ENCODE results near the gene SLC45A2. TPM values are rescaled to one million over a fixed set of nuclear protein-coding genes. Genes with fewer than 3 reads are reported as not detected.

The SLC45A2 gene
- polyA plus RNA-seq, 1 donor from 2014 or later = 1.2 TPM

DNA sequence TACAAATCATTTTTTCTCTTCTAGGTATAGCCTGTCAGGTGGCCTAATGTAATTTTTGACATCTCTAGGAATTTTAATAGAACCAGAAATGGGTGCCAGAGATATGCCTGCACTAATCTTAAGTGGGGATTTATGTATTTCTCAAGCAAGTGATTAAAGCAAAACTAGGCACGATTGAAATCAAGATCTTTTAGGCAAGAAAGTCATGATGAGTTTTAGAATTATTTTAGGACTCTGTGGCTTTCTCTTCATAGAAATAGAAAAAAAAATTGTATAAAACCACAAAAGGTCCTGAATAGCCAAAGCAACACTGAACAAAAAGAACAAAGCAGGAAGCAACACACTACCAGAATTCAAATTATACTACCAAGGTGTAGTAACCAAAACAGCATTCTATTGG is 24.3 kb upstream of the SLC45A2 start:
- H3K36me3 ChIP-seq (ENCODE audit: insufficient read depth, low read length) = no peaks in the 10 kb centered on the region
- peak overlapping the region; percentile 89 for H3K4me3 ChIP-seq (ENCODE audit: low read length)
- H3K9ac ChIP-seq (ENCODE audit: low read length) = peak overlapping the region; percentile 84
- peak overlapping the region; percentile 87 for H3K4me2 ChIP-seq (ENCODE audit: low read length)
- no peaks in the 10 kb centered on the region for H4K20me1 ChIP-seq (ENCODE audit: insufficient read depth)
- no peaks in the 10 kb centered on the region for H3K27me3 ChIP-seq (ENCODE audit: insufficient read depth, low read depth, low read length)
- TF ChIP-seq SMC3 (conservative IDR thresholded peaks at IDR 0.05; ENCODE audit: poor library complexity) (no peak), EP300 (conservative IDR thresholded peaks at IDR 0.05; ENCODE audit: poor library complexity, severe bottlenecking) (no peak), MXI1 (conservative IDR thresholded peaks at IDR 0.05; ENCODE audit: poor library complexity, severe bottlenecking) (no peak), RAD21 (conservative IDR thresholded peaks at IDR 0.05) (no peak), EZH2 (IDR thresholded peaks at IDR 0.05; ENCODE audit: borderline replicate concordance, insufficient read depth, low read length, poor library complexity, severe bottlenecking) (no peak), TAF1 (IDR thresholded peaks at IDR 0.05; ENCODE audit: low read depth) (no peak)
- TF ChIP-seq, protein P1, sequence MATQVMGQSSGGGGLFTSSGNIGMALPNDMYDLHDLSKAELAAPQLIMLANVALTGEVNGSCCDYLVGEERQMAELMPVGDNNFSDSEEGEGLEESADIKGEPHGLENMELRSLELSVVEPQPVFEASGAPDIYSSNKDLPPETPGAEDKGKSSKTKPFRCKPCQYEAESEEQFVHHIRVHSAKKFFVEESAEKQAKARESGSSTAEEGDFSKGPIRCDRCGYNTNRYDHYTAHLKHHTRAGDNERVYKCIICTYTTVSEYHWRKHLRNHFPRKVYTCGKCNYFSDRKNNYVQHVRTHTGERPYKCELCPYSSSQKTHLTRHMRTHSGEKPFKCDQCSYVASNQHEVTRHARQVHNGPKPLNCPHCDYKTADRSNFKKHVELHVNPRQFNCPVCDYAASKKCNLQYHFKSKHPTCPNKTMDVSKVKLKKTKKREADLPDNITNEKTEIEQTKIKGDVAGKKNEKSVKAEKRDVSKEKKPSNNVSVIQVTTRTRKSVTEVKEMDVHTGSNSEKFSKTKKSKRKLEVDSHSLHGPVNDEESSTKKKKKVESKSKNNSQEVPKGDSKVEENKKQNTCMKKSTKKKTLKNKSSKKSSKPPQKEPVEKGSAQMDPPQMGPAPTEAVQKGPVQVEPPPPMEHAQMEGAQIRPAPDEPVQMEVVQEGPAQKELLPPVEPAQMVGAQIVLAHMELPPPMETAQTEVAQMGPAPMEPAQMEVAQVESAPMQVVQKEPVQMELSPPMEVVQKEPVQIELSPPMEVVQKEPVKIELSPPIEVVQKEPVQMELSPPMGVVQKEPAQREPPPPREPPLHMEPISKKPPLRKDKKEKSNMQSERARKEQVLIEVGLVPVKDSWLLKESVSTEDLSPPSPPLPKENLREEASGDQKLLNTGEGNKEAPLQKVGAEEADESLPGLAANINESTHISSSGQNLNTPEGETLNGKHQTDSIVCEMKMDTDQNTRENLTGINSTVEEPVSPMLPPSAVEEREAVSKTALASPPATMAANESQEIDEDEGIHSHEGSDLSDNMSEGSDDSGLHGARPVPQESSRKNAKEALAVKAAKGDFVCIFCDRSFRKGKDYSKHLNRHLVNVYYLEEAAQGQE (IDR thresholded peaks at IDR 0.05; ENCODE audit: borderline replicate concordance) = no peak
- TF ChIP-seq, protein P2, sequence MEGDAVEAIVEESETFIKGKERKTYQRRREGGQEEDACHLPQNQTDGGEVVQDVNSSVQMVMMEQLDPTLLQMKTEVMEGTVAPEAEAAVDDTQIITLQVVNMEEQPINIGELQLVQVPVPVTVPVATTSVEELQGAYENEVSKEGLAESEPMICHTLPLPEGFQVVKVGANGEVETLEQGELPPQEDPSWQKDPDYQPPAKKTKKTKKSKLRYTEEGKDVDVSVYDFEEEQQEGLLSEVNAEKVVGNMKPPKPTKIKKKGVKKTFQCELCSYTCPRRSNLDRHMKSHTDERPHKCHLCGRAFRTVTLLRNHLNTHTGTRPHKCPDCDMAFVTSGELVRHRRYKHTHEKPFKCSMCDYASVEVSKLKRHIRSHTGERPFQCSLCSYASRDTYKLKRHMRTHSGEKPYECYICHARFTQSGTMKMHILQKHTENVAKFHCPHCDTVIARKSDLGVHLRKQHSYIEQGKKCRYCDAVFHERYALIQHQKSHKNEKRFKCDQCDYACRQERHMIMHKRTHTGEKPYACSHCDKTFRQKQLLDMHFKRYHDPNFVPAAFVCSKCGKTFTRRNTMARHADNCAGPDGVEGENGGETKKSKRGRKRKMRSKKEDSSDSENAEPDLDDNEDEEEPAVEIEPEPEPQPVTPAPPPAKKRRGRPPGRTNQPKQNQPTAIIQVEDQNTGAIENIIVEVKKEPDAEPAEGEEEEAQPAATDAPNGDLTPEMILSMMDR (IDR thresholded peaks at IDR 0.05; ENCODE audit: poor library complexity, severe bottlenecking) = no peak
- no peaks in the 10 kb centered on the region for H3K9me3 ChIP-seq (ENCODE audit: low read length)
- peaks cover 11% of the 10 kb centered on the region for H3F3A ChIP-seq (ENCODE audit: insufficient read depth, low read length, poor library complexity, severe bottlenecking)
- H2AFZ ChIP-seq (ENCODE audit: low read depth, low read length) = peak overlapping the region; percentile 88
- peaks cover 4% of the 10 kb centered on the region for H3K79me2 ChIP-seq (replicated peaks; ENCODE audit: insufficient read depth, low read length)
- H3K9me2 ChIP-seq (ENCODE audit: insufficient read depth, low read length) = no peaks in the 10 kb centered on the region
- peak overlapping the region; percentile 96 for H3K27ac ChIP-seq (ENCODE audit: low read length)

DNA sequence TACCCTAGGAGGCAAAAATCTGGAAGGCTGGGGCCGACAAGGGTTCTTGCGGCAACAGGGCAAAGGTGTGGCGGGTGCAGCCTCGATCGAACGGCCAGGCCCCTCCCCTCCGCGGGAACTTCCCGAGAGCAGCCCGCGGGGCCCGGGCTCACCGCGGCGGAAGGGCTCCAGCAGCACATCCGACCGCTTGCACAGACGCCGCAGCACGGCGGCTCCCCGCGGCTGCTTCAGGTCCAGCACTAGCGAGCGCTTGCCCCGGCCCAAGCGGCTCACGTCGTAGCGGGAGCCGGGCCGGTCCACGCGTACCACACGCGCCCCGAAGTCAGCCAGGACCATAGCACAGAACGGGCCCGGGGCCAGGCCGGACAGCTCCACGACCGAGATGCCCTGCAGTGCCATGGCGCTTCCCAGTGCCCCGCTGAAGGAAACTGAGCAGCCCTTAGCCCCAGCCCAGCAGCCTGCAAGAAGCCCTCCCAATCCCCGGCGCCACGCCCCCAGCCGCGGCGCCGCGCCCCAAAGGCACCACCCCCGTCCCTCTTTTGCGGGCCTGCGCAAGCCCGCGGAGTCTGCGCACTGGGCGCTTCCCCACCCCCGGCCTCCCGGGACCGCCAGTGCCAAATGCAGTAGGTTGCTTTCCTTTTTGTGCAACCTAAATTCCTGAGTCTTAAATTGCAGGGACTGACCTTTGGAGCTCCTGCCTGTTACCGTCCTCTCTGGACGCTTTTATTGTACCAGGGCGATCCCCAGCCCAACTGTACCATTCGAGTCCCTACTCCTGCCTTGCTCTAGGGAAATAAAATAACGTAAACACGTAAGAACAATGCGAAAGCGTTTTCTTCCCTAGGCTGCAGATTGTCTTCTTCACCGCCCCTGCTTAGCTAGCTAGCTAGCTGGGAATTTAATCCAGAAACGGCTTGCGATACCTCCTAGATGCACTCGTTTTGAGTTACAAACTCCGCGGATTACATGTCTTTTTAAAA is 23.4 kb upstream of the SLC45A2 start, which contains the start of gene AMACR:
Gene AMACR, minus strand, starts transcription at position 430 of the 980 bp plus-strand sequence. Its CDS starts 31 bp downstream, at position 399.
- H2AFZ ChIP-seq (ENCODE audit: low read depth, low read length) = peak within 1 kb of the TSS; percentile 88
- H4K20me1 ChIP-seq (ENCODE audit: insufficient read depth) = no peaks in the 10 kb centered on the region
- no peaks in the 10 kb centered on the region for H3K36me3 ChIP-seq (ENCODE audit: insufficient read depth, low read length)
- H3K27ac ChIP-seq (ENCODE audit: low read length) = peak within 1 kb of the TSS; percentile 96
- peak within 1 kb of the TSS; percentile 84 for H3K9ac ChIP-seq (ENCODE audit: low read length)
- H3K9me3 ChIP-seq (ENCODE audit: low read length) = no peaks in the 10 kb centered on the region
- peaks cover 4% of the 10 kb centered on the region for H3K79me2 ChIP-seq (replicated peaks; ENCODE audit: insufficient read depth, low read length)
- H3K4me2 ChIP-seq (ENCODE audit: low read length) = peak within 1 kb of the TSS; percentile 87
- H3F3A ChIP-seq (ENCODE audit: insufficient read depth, low read length, poor library complexity, severe bottlenecking) = peaks cover 11% of the 10 kb centered on the region
- H3K9me2 ChIP-seq (ENCODE audit: insufficient read depth, low read length) = no peaks in the 10 kb centered on the region
- H3K27me3 ChIP-seq (ENCODE audit: insufficient read depth, low read depth, low read length) = no peaks in the 10 kb centered on the region
- peak within 1 kb of the TSS; percentile 89 for H3K4me3 ChIP-seq (ENCODE audit: low read length)
- TF ChIP-seq MXI1 (conservative IDR thresholded peaks at IDR 0.05; ENCODE audit: poor library complexity, severe bottlenecking) (peak; percentile 87), EP300 (conservative IDR thresholded peaks at IDR 0.05; ENCODE audit: poor library complexity, severe bottlenecking) (no peak), EZH2 (IDR thresholded peaks at IDR 0.05; ENCODE audit: borderline replicate concordance, insufficient read depth, low read length, poor library complexity, severe bottlenecking) (no peak), RAD21 (conservative IDR thresholded peaks at IDR 0.05) (peak; percentile 20), POLR2AphosphoS5 (IDR thresholded peaks at IDR 0.05) (peak; percentile 93), SMC3 (conservative IDR thresholded peaks at IDR 0.05; ENCODE audit: poor library complexity) (no peak), TAF1 (IDR thresholded peaks at IDR 0.05; ENCODE audit: low read depth) (peak; percentile 87)
- TF ChIP-seq, protein P1 (IDR thresholded peaks at IDR 0.05; ENCODE audit: borderline replicate concordance) = peak; percentile 78
- TF ChIP-seq, protein P2 (IDR thresholded peaks at IDR 0.05; ENCODE audit: poor library complexity, severe bottlenecking) = peak; percentile 22

Measured in neural cell (in vitro differentiated cells).